IPS-18c (cell line): ENCODE measurements around the gene DMAC2.
"Not testable (repeated sequence)": the region's sequence is repeated elsewhere in the genome, so short reads cannot be mapped to it uniquely, and the experiment has no call there.

Experiments used
- H3K4me3 ChIP-seq: 2 replicates; pipeline ENCODE4 v1.7.0; 2013; ENCODE audit warnings: low read depth, mild to moderate bottlenecking, low read length, moderate library complexity; ENCODE audit not compliant: insufficient read depth
- H3K9me3 ChIP-seq: one replicate; pipeline ENCODE4 v1.6.1; 2013; ENCODE audit warnings: mild to moderate bottlenecking, low read length, moderate library complexity; ENCODE audit not compliant: control insufficient read depth, insufficient read depth

DMAC2 gene

DNA sequence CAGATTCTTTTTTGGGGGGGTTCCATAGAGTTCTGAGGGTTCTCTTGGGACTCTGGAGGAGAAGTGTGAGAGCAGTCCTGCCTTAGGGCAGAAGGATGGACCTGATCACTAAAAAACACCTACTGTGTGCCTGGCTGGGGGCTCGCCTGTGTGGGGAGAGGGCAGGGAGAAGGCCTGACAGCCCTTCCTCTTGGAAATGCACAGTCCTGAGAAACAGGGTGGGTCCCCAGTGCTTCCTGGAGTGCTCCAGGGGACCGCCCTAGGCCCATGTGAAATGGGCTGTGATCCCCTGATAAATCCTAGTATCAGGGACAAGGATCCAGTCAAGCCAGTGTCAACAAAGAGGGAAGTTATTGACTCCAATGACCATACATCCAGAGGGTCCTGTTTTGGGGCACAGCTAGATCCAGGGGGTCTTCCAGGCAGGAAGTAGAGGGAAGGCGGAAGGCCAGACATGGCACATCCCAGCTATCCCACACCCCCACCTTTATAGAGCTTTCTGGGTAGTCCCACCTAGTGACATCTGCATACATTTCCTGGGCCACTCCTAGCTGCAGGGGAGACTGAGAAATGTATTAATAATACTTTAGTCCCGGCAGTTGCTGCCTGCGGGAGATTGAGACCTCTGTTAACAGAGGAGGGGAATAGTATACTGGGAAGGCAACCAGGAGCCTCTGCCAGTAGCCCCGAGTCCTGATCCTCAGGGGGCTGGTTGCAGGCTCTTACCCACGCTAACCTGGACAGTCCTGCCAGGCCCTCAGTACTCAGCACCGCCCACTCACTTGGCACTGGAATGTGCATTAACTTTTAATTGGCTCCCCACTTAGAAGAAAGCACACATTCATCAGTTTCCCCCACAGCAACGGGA, 28.4 kb downstream of the DMAC2 start:
- Histone ChIP-seq H3K9me3 (peaks cover 3% of the 10 kb centered on the region), H3K4me3 (no peak overlapping the region)

DNA sequence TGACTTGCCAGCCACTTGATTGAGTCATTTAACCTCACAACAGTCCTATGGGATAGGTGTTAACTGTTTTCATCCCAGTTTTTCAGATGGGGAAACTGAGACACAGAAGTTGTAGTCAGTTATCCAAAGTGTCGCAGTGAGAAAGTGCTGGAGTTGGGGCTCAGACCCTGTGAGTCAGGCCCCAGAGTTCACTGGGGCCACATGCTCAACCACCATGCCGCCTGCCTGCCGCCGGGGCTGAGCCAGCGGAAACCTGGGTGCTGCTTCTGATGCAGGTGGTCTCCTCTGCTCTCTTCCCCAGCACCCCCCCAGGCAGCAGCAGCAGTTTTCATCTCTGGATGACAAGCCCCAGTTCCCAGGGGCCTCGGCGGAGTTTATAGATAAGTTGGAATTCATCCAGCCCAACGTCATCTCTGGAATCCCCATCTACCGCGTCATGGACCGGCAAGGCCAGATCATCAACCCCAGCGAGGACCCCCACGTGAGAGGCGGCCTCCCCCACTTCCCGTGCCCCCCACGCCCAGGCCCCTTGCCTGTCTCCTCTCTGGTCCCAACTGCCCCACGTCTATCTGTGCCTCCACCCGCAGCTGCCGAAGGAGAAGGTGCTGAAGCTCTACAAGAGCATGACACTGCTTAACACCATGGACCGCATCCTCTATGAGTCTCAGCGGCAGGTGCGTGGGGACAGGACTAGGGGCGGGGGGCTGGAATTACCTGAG, 29.2 kb downstream of the DMAC2 start:
- H3K4me3 ChIP-seq, result no peak overlapping the region

GRCh38 chr19:41409288-41409687, 30.4 kb downstream of the DMAC2 start:
- peaks cover 3% of the 10 kb centered on the region for H3K9me3 ChIP-seq
- H3K4me3 ChIP-seq, result no peak overlapping the region

More for the DNA sequence above, 29.2 kb downstream of the DMAC2 start:
- H3K9me3 ChIP-seq, result peaks cover 3% of the 10 kb centered on the region

DNA sequence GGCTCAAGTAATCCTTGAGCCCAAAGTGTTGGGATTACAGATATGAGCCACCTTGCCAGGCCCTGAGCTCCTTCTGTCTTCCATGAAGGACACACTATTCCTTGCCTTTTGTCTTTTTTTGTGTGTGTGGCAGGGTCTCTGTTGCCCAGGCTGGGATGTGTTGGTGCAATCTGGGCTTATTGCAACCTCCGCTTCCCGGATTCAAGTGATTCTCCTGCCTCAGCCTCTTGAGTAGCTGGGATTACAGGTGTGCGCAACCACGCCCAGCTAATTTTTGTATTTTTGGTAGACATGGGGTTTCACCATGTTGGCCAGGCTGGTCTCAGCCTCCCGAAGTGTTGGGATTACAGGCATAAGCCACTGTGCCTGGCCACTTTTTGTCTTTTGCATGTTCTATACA, 30.9 kb downstream of the DMAC2 start:
- H3K9me3 ChIP-seq, H3K4me3 ChIP-seq: not testable (repeated sequence)

GRCh38 chr19:41408256-41408655, 31.5 kb downstream of the DMAC2 start:
- Histone ChIP-seq H3K4me3 (no peak overlapping the region), H3K9me3 (peaks cover 3% of the 10 kb centered on the region)

DNA sequence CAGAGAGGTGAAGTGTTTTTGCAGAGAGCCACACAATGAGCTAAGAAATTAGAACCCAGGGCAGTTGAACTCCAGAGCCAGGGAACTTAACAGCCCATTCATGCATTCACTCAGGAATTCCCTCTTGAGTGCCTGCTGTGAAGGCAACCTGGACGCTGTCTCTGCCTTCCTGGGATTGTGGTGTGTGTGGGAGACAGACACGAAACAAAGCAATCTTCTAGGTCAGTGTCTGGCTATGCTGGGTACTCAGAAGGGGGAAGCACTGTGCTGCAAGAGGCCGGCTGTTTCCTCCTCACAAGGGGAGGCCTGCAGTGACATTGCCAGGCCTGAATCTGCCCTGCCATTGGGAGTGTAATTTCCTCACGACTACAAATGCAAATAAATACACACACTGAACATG, 32.4 kb downstream of the DMAC2 start:
- no peak overlapping the region for H3K4me3 ChIP-seq
- peaks cover 3% of the 10 kb centered on the region for H3K9me3 ChIP-seq

- Histone ChIP-seq H3K4me3 (no peak overlapping the region), H3K9me3 (no peaks in the 10 kb centered on the region)
Measured at GRCh38 chr19:41405776-41406175, 33.9 kb downstream of the DMAC2 start.

DNA sequence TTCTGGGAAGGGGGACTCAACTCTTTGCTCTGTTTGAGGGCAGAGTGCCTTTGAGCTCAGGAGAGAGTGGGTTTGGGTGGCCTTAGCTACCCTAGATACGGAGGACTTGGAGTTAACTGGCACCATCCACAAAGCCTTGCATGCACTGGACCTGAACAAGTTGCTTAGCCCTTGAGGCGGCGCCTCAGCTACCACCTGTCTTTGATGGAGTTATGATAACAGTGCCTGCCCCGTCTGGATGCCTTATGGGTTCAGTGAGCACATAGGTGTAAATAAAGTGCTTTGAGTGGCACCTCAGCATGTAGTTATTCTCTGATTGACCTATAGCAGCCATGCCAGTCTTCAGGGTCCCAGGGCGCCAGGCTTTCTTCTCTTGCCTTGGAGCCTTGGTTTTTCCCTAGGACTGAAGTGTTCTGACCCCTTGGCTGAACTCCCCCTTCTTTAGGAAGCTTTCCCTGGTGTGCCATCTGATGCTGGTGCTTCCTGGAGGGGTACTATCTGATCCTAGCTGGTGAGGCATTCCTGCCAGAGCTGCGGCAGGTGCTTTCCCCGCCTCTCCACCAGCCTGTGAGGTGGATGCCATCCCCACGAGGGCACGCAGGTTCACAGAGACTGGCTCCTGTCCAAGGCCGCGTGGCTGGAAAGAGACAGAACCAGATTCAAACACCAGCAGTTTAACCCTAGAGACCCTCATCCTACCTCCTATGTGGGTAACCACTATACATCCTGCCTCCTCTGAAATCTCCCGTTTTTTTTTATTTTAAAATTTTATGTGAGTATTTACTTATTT, 36.3 kb downstream of the DMAC2 start:
- Histone ChIP-seq H3K4me3 (no peak overlapping the region), H3K9me3 (no peaks in the 10 kb centered on the region)

DNA sequence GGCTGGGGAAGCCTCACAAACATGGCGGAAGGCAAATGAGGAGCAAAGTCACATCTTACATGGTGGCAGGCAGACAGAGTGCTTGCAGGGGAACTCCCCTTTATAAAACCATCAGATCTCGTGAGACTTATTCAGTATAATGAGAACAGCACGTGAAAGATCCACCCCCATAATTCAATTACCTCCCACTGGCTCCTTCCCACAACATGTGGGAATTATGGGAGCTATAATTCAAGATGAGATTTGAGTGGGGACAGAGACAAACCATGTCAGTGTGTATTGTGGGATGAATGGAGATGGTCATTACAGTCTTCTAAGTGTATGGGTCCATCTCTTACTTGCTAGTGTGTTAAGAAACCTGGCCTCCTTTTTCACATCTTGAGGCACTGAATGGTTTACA, 37.7 kb downstream of the DMAC2 start:
- Histone ChIP-seq H3K9me3 (no peaks in the 10 kb centered on the region), H3K4me3 (no peak overlapping the region)

- Histone ChIP-seq H3K9me3 (peaks cover under 1% of the 10 kb centered on the region), H3K4me3 (no peak overlapping the region)
Measured at GRCh38 chr19:41401483-41401882, 38.2 kb downstream of the DMAC2 start.

- Histone ChIP-seq H3K9me3 (peaks cover 2% of the 10 kb centered on the region), H3K4me3 (no peak overlapping the region)
Measured at GRCh38 chr19:41399525-41399924, 40.2 kb downstream of the DMAC2 start.

DNA sequence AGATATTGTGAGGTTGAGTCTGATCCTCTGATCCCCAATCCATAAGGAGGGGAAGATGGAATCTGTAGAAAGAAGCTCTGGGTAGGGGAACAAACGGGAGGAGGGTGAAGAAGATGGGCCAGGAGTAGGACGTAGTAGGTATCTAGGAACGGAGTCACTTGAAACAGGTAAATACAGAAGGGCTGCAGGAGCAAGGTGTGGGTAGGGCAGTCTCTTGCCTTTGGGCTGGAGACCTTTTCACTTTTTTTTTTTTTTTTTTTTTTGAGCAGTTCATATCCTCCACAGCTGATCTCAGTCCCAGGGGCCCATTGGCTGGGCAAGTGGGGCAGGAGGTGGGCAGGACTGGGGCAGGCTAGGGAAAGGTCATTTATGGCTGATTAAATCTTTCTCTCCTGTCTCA, 40.6 kb downstream of the DMAC2 start:
- Histone ChIP-seq H3K9me3 (peaks cover 2% of the 10 kb centered on the region), H3K4me3 (no peak overlapping the region)

DNA sequence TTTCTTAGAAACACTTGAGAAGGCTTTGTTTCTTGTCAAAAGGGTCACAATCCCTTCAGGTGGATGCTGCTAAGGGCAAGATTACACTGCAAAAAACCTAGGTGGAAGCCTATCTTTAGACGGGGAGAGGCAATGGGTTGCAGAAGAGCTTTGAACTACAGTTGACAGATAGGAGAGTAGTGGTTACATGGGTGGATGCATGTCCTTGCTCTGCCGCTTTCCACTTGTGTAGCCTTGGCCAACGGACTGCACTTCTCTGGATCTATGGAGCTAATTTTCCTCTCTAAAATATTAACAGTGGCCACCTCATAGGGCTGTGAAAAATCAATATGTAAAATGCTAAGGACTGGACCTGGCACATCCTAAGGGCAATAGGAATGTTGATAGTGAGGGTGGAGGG, 41.1 kb downstream of the DMAC2 start:
- H3K9me3 ChIP-seq, result peaks cover 2% of the 10 kb centered on the region
- peak overlapping the region; percentile 100 for H3K4me3 ChIP-seq

DNA sequence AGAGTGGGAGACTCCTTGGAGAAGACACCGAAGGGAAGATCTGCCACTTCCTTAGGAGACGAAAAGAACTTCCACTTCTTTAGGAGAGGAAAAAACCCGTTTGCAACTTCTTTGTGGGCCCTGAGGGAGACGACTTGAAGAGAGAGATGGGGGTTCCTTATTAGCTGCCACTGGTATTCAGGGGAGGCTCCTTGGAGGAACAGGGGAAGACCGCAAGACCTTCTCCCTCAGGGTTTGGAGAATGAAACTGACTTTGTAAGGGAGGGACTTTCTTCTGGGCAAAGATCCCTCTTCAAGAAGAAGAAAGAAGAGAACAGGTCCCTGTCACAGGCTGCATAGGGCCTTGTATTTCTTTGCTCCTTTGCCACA, 41.7 kb downstream of the DMAC2 start:
- H3K4me3 ChIP-seq, result peak overlapping the region; percentile 100
- H3K9me3 ChIP-seq, result peaks cover 2% of the 10 kb centered on the region

DNA sequence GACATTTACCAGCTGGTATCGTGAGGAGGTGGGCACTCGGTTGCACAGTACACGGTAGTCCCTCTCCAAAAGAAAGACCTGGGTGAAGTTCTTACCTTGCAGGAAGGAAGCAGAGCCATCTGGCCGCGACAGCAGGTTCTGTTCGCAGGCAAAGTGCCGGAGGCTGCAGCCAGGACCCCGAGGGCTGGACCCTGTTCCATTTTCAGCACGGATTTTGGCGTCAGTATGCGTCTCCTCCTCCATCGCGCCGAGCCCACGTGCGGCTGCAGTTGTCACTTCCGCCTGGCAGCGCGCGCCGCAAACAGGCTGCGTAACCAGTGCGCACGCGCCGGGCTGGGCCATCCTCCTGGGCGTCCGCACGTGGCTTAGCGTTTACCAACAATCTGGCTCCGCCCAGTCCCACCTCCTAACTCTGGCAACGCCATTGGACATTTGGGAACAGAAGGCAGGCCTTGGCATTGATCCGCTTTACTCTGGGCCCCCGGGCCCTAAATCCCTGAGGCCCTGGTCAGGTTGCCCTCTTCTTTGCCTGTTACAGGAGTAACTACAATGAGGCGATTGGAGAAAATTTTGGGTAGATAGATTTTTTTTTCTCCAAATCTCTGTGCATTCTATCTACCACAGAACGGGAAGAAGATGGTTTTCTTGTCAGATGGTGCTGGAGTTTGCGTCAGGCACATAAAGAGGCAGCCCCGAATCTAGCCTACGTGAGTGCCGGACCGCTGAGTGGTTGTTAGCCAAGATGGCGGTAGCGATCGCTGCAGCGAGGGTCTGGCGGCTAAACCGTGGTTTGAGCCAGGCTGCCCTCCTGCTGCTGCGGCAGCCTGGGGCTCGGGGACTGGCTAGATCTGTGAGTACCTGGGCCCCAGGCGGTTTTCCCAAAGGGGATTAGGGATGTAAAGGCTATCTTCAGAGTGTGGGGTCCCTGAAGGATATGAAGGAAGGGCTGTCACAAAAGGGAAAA, 42.3 kb downstream of the DMAC2 start, which contains the start of the genes BCKDHA and EXOSC5:
Gene BCKDHA (plus strand): TSS at position 733 of the 964 bp plus-strand sequence. CDS start 10 bp downstream, at position 743.
Gene EXOSC5 (minus strand): TSS at position 274 of the 964 bp plus-strand sequence. CDS start 31 bp downstream, at position 243.
- H3K4me3 ChIP-seq, result peak within 1 kb of the TSS; percentile 100

DNA sequence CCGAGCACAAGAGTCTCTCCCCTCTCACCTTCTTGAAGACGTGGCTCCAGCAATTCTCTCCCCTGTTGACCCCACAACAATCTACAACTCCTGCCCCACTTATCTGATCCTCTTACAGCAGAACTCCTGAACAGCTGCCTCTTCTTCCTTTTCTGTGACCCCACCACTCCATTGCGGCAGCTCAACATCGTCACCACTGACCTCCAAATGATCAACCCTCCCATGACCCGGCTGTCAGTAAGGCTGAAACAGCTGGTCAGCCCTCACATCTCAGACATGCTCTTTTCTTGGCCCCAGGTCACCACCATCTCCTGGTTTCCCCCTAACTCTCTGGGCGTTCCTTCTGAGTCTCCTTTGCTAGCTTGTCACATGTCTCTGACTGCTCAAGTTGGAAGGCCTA, 44.4 kb downstream of the DMAC2 start:
- H3K9me3 ChIP-seq, result peaks cover 2% of the 10 kb centered on the region
- H3K4me3 ChIP-seq, result no peak overlapping the region

More for the DNA sequence above, 42.3 kb downstream of the DMAC2 start, which contains the start of the genes BCKDHA and EXOSC5:
- peaks cover 2% of the 10 kb centered on the region for H3K9me3 ChIP-seq
